GM23338 (cell line): Measurements from ENCODE around the gene SPON2. TPM values are rescaled to one million over a fixed set of nuclear protein-coding genes. Genes with fewer than 3 reads are reported as not detected.
A peak's percentile ranks its signal among the peaks of the same experiment; 100 is the strongest.

Source experiments
- ATAC-seq: fragments of 200-7000 bp; cut with Tn5 transposase; 3 replicates; pipeline ENCODE4 v1.9.1; 2020
- DNase-seq: peaks from one replicate; pipeline ENCODE4 v3.0.0-alpha.2; 2015; ENCODE audit warnings: low spot score
- H2AFZ ChIP-seq: fragments of 200-600 bp; sonication (generic); 2 replicates; pipeline ENCODE4 v1.8.0; 2016; ENCODE audit warnings: antibody characterized with exemption, mild to moderate bottlenecking, moderate library complexity
- H3F3A ChIP-seq: fragments of 200-600 bp; sonication (generic); replicated peaks from 2 replicates; pipeline ENCODE4 v1.8.0; 2017; ENCODE audit warnings: antibody characterized with exemption, mixed run types, low read depth
- H3K27ac ChIP-seq: fragments of 200-600 bp; sonication (generic); 2 replicates; pipeline ENCODE4 v1.6.1; 2016; ENCODE audit warnings: low read depth
- H3K27me3 ChIP-seq: fragments of 200-600 bp; sonication (generic); 2 replicates; pipeline ENCODE4 v1.8.0; 2016; ENCODE audit warnings: mild to moderate bottlenecking, mixed run types, moderate library complexity; ENCODE audit not compliant: insufficient read depth
- H3K36me3 ChIP-seq: fragments of 200-600 bp; sonication (generic); 2 replicates; pipeline ENCODE4 v1.8.0; 2016; ENCODE audit warnings: mild to moderate bottlenecking; ENCODE audit not compliant: insufficient read depth
- H3K4me1 ChIP-seq: fragments of 200-600 bp; sonication (generic); 2 replicates; pipeline ENCODE4 v1.8.0; 2016; ENCODE audit warnings: mild to moderate bottlenecking, moderate library complexity; ENCODE audit not compliant: insufficient read depth
- H3K4me2 ChIP-seq: fragments of 200-600 bp; sonication (generic); 2 replicates; pipeline ENCODE4 v1.7.1; 2017; ENCODE audit warnings: mixed run types
- H3K4me3 ChIP-seq: fragments of 200-600 bp; sonication (generic); 2 replicates; pipeline ENCODE4 v1.6.1; 2016; ENCODE audit warnings: mixed run types
- H3K79me2 ChIP-seq: fragments of 200-600 bp; sonication (generic); replicated peaks from 2 replicates; pipeline ENCODE4 v1.8.0; 2017; ENCODE audit warnings: mild to moderate bottlenecking; ENCODE audit not compliant: insufficient read depth
- H3K9me2 ChIP-seq: fragments of 200-600 bp; sonication (generic); 2 replicates; pipeline ENCODE4 v1.8.0; 2017; ENCODE audit not compliant: insufficient read depth
- H4K20me1 ChIP-seq: fragments of 200-600 bp; sonication (generic); replicated peaks from 2 replicates; pipeline ENCODE4 v1.8.0; 2017; ENCODE audit warnings: mild to moderate bottlenecking; ENCODE audit not compliant: insufficient read depth
- H3K27ac Mint-ChIP-seq: 2 replicates; pipeline ENCODE4 v1.8.0; 2020; ENCODE audit warnings: inconsistent platforms, mild to moderate bottlenecking, moderate library complexity, mixed read lengths
- H3K27me3 Mint-ChIP-seq: 3 replicates; pipeline ENCODE4 v1.8.0; 2022; ENCODE audit warnings: low read depth, mild to moderate bottlenecking, moderate library complexity, mixed read lengths, inconsistent platforms; ENCODE audit not compliant: insufficient read depth, poor library complexity
- H3K36me3 Mint-ChIP-seq: 3 replicates; pipeline ENCODE4 v1.8.0; 2021; ENCODE audit warnings: low read depth, mild to moderate bottlenecking, inconsistent platforms, moderate library complexity, mixed read lengths
- H3K4me1 Mint-ChIP-seq: 3 replicates; pipeline ENCODE4 v1.8.0; 2020; ENCODE audit warnings: mild to moderate bottlenecking, inconsistent platforms, mixed read lengths
- H3K4me3 Mint-ChIP-seq: 3 replicates; pipeline ENCODE4 v1.8.0; 2021; ENCODE audit warnings: moderate library complexity, mild to moderate bottlenecking, inconsistent platforms, mixed read lengths
- H3K9me3 Mint-ChIP-seq: 3 replicates; pipeline ENCODE4 v1.8.0; 2020; ENCODE audit warnings: moderate library complexity, mild to moderate bottlenecking, inconsistent platforms, mixed read lengths
- CTCF ChIP-seq, 2 experiments: fragments of 200-600 bp in 1 of 2; sonication (generic) in 1 of 2; conservative IDR thresholded peaks; 2 replicates each; pipeline versions ENCODE4 v1.5.1 to v1.6.1; 2016 to 2017; ENCODE audit warnings: antibody characterized with exemption in 2 of 2, low read depth in 2 of 2, mild to moderate bottlenecking in 2 of 2, moderate library complexity in 1 of 2
- EZH2 ChIP-seq: fragments of 200-600 bp; sonication (generic); IDR thresholded peaks from one replicate; pipeline ENCODE4 v1.8.0; 2017; ENCODE audit warnings: antibody characterized with exemption, mild to moderate bottlenecking, low read depth; ENCODE audit not compliant: unreplicated experiment
- EZH2phosphoT487 ChIP-seq: fragments of 200-600 bp; sonication (generic); IDR thresholded peaks from one replicate; pipeline ENCODE4 v1.8.1; 2018; ENCODE audit warnings: antibody characterized with exemption; ENCODE audit not compliant: unreplicated experiment
- JUNB ChIP-seq: IDR thresholded peaks from one replicate; pipeline ENCODE4 v1.6.1; 2016; ENCODE audit warnings: antibody characterized with exemption; ENCODE audit not compliant: unreplicated experiment
- NANOG ChIP-seq: IDR thresholded peaks from 2 replicates; pipeline ENCODE4 v1.6.1; 2016; ENCODE audit warnings: antibody characterized with exemption, borderline replicate concordance
- ZNF331 ChIP-seq: fragments of 250-450 bp; sonication (Bioruptor Pico); IDR thresholded peaks from 2 replicates; pipeline ENCODE4 v1.5.0; 2020; ENCODE audit warnings: low read depth, mild to moderate bottlenecking, moderate library complexity
- polyA plus RNA-seq: library from polyadenylated mRNA; unstranded; fragments of >200 nt; fragmentation: Nextera tagmentation; extraction: Ambion mirVana; gene quantifications from 2 replicates; pipeline ENCODE4 v1.2.1, GENCODE V29; 2016
- total RNA-seq: library from RNA; depleted of rRNA; stranded (reverse); fragments of >200 nt; shearing (Covaris generic); gene quantifications from 2 replicates; pipeline ENCODE4 v1.2.3, GENCODE V29; 2014
- TF ChIP-seq, protein P1 (sequence below): IDR thresholded peaks from 2 replicates; pipeline ENCODE4 v1.6.1; 2016; ENCODE audit warnings: antibody characterized with exemption
- TF ChIP-seq, protein P2 (sequence below): IDR thresholded peaks from one replicate; pipeline ENCODE4 v1.6.1; 2018; ENCODE audit warnings: antibody characterized with exemption; ENCODE audit not compliant: unreplicated experiment

Gene SPON2
- total and polyA plus RNA-seq, 2 experiments from 2014 or later: 2.1 to 2.4 TPM

DNA sequence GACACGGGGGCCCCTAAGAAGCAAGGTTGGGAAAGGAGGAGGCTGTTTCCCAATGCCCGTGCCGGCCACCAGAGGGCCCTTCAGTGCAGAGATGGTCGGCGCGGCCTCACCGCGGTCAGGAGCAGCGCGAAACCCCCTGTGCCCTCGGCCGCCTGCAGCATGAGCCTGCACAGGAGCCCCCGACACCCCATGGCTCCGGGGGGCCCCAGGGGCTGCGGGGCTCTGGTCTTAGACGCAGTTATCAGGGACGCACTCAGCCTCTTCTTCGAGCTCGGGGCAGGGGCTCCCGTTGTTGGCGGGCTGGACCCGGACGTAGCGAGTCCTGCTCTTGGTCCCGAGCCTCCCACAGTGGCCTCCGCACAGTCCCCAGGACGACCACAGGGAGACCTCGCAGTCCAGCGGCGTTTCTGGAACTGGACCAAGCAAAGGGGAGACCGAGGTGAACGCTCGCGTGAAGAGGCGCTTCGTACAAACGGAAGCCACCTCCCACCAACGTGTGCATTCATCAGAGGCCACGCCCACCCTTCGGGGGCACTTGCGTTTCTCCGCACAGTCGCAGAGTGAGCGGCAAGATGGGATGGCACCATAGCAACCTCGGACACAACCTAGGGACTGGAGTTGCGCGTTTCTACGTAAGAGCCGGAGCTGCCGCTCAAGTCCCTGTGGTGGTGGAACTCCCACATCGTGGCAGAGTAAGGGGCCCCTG is 5.0 kb downstream of the SPON2 start (continued):
- TF ChIP-seq CTCF (conservative IDR thresholded peaks at IDR 0.05; ENCODE audit: low read depth in 2 of 2): peak; percentile 79 to 82

DNA sequence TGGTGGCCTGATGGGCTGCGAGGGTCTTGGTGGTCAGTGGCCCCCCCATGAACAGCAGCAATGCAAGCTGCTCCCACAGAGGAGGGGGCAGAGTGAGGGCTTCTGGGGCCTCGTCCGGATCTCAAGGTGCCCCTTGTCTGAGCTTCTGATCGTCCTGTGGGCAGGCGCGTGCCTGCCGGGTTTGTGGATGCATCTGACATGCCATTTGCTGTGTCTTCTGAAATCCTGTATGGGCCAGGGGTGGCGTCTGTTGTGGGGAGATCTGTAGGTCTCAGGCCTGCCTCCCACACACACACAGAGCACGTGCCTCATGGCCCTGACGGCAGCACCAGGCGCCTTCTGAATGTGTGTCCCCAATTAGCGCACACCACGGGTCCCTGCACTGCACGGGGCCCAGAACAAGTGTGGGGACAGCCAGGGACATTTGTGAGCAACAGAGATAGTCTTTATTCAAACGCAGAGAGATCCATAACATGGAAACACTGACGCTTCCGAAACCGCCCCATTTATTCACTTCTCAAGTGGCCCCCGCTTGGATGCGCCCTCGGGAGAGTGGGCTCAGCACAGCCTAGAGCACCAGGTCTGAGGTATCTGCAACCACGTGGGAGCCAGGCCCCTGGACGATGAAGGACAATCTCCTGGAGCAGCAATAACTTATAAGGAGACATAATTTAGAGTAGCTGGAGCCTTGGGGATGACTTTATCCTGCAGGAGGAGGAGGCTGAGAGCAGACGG is 5.7 kb downstream of the SPON2 start:
- Histone ChIP-seq H3K79me2 (no peaks in the 10 kb centered on the region), H3K4me2 (peak overlapping the region; percentile 80), H3F3A (no peaks in the 10 kb centered on the region), H3K36me3 (no peaks in the 10 kb centered on the region), H3K4me3 (peak overlapping the region; percentile 62), H3K4me1 (no peaks in the 10 kb centered on the region), H3K27ac (no peak overlapping the region), H3K27me3 (peaks cover 41% of the 10 kb centered on the region), H2AFZ (no peak overlapping the region), H4K20me1 (no peaks in the 10 kb centered on the region), H3K9me2 (no peaks in the 10 kb centered on the region)
- Mint-ChIP-seq H3K9me3 (peaks cover 3% of the 10 kb centered on the region), H3K4me3 (peak overlapping the region; percentile 67; the same call in 2 of the 3 replicates), H3K36me3 (peaks cover 3% of the 10 kb centered on the region; the same call in 1 of the 3 replicates), H3K4me1 (peaks cover 5% of the 10 kb centered on the region; the same call in 2 of the 3 replicates), H3K27me3 (peaks cover 51% of the 10 kb centered on the region), H3K27ac (no peak overlapping the region)
- TF ChIP-seq, protein P1, sequence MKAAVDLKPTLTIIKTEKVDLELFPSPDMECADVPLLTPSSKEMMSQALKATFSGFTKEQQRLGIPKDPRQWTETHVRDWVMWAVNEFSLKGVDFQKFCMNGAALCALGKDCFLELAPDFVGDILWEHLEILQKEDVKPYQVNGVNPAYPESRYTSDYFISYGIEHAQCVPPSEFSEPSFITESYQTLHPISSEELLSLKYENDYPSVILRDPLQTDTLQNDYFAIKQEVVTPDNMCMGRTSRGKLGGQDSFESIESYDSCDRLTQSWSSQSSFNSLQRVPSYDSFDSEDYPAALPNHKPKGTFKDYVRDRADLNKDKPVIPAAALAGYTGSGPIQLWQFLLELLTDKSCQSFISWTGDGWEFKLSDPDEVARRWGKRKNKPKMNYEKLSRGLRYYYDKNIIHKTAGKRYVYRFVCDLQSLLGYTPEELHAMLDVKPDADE: no peak
- TF ChIP-seq JUNB: no peak
- no peak for TF ChIP-seq EZH2phosphoT487
- no peak for TF ChIP-seq NANOG
- TF ChIP-seq, protein P2, sequence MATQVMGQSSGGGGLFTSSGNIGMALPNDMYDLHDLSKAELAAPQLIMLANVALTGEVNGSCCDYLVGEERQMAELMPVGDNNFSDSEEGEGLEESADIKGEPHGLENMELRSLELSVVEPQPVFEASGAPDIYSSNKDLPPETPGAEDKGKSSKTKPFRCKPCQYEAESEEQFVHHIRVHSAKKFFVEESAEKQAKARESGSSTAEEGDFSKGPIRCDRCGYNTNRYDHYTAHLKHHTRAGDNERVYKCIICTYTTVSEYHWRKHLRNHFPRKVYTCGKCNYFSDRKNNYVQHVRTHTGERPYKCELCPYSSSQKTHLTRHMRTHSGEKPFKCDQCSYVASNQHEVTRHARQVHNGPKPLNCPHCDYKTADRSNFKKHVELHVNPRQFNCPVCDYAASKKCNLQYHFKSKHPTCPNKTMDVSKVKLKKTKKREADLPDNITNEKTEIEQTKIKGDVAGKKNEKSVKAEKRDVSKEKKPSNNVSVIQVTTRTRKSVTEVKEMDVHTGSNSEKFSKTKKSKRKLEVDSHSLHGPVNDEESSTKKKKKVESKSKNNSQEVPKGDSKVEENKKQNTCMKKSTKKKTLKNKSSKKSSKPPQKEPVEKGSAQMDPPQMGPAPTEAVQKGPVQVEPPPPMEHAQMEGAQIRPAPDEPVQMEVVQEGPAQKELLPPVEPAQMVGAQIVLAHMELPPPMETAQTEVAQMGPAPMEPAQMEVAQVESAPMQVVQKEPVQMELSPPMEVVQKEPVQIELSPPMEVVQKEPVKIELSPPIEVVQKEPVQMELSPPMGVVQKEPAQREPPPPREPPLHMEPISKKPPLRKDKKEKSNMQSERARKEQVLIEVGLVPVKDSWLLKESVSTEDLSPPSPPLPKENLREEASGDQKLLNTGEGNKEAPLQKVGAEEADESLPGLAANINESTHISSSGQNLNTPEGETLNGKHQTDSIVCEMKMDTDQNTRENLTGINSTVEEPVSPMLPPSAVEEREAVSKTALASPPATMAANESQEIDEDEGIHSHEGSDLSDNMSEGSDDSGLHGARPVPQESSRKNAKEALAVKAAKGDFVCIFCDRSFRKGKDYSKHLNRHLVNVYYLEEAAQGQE: no peak
- TF ChIP-seq ZNF331 (CRISPR knock-in tag): no peak
- TF ChIP-seq EZH2: no peak
- DNase-seq (no peak), ATAC-seq (no peak)
